NCI-H2081 treated with DMSO at 0.1 percent for 48 hours (cell line): ENCODE measurements around the gene ASAP2.

Experiments used
- DNase-seq: peaks from one replicate; lab custom pipeline; 2025; lab: John Stamatoyannopoulos, UW

ASAP2 gene

DNA sequence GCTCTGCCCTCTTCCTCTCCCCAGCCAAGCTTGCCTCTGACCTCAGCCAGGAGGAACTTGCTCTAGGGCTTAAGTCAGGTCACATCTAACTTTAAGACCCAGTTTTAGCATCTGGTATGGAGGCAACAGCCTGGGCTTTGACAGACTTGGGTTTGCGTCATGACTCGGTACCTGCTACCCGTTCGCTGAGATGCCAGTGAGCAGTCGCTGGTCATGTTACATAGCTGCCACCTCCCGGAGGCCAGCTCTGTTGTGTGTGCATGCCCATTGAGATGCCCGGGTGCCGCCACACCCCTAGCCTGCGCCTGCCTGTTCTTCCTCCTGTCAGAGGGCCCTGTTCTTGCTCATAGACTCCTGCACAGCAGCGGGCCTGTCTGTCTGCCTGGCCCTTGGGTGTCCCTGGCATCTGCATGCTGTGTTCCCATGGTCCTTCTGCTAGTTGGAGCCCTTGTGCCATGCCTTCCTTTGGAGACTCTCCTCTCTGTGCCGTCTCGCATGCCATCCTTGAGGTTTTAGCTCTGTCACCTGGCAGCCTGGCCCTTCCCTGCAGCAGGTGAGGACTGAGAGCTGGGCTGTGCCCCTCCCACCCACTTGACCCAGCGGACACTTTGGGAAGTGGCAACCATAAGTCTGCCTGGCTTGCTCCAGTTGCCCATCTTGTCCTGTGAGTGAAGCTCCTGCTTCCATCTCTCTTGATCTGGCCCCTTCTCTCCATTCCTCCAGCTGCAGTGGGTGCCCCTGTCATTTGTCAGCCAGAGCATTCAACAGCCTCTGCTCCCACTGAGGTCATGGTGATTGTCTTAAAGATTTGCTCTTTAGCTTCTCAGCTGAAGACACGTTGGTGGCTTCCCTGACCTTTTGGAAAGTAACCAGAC, 24.9 kb downstream of the ASAP2 start:
- DNase-seq = no peak

DNA sequence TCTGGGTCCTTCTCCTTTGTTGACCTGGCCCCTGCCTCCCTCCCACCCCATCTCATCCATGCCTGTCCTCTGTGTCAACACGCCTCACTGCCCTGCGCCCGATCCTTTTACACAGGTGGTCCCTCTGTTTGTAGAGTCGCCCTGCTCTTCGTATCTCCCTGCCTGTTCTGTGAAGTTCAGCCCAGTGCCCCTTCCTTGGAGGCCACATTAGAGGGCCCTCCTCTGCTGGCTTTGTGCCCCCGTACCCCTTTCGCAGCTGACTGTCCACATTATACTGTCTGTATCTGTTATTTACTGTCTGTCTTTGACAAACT, 25.5 kb downstream of the ASAP2 start:
- no peak for DNase-seq

DNA sequence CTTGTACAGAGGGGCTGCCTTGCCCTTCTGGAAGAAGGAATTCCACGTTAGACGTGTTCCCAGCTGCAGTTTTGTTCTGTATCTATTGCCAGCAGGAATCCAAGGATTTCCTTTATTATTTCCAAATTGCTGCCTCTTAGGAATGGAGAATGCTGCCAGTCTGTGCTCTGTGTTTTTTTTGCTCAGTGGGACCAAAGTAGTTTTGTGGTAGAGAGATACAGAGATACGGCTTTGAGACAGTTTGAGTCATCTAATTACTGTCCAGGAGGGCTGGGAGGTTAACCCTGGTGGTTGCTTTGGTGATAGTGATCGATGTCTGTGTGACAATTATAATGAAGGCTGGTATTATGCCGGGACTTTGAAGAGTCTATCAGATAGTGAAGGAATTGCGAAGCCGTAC, 26.3 kb downstream of the ASAP2 start:
- DNase-seq = no peak

DNA sequence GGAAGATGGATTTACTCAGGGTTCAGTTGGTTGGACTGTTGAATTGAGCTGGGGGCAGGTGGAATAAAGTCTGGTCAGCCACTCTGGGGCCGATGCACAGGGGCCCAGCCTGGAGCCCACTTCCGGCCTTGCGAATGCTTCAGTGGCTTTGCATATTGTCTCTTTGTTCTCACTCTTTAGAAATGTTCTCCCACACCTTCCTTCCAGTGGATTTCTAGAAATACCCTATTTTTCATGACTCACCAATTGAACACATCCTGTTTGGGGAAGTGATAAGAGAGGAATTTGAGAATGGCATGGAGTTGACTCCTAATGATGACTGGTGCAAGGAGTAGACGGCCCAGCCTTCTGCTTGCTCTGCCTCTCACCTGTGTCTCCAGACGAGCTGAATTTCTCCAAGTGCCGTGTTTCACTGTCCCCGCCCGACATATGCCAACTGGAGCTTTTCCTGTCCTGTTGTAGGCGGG, 28.1 kb downstream of the ASAP2 start:
- DNase-seq = no peak

DNA sequence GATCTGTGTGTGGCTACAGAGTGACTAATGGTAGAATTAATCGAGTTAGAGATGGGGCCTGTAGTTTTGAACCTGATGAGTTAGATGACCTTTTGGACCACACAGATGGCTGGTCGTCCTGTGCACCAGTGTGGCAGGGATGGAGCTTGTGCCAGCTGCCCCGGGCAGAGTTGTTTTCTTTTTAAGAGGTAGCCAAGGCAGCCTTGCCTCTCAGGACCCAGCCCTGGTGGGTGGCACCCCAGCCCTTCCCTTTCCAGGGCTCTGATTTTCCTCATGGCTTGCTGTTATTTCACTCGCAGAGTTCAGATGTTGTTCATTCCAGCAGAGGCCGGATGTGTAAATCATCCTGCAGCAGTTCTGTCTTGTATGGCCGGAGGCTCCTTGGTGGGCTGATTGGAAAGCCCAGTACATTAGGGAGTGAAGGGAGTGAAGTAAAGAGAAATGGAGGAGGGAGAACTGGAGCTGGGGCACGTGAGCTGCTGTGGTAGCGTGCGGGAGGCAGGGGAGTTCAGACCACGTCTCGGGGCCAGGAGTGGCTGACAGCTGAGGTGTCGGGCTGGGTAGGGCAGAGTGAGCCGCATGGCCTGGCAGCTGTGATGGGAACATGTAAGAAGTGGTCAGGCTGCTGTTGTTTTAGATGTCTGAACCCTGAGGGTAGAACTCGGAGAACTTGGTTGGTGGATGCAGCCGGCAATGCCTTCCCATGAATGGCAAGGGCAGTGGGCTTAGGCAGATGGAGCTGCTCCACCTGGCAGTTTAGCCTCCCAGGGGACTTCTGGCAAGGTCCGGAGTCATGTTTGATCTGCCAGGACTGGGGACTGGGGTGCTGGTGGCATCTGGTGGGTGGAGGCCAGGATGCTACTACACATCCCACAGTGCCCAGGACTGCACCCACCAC, 28.8 kb downstream of the ASAP2 start:
- no peak for DNase-seq

DNA sequence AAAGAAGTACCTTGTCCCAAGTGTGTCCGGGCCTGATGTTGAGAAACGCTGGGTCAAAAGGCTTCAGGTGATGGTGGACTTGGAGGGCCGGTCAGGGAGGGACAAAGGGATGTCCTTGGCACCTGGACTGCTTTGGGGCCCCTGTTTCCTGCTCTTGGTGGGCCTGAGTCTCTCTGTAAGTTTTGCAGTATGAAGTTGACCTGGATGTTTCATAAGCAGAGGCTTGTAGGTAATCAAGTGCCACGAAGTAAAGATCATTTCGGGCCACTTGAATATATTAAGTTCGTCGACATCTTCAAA, 29.4 kb downstream of the ASAP2 start:
- DNase-seq = no peak

DNA sequence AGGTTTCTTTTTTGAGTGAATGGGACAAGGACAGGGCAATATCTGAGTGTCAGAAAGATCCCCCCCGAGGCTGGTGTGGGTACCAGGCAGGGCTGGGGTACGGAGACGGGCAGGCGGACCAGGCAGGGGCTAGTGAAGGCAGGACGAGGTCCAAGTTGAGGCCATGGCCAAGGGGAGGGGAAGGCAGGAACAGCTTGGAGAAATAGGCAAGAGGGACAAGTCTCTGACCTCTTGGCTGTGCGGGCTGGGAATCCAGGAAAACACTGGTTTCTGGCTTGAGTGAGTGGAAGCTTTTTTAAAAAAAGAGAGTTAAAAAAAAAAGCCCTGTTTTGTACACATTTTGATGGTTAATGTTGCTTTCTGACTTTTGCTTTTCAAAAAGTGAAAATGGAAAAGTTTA, 30.3 kb downstream of the ASAP2 start:
- DNase-seq = no peak

DNA sequence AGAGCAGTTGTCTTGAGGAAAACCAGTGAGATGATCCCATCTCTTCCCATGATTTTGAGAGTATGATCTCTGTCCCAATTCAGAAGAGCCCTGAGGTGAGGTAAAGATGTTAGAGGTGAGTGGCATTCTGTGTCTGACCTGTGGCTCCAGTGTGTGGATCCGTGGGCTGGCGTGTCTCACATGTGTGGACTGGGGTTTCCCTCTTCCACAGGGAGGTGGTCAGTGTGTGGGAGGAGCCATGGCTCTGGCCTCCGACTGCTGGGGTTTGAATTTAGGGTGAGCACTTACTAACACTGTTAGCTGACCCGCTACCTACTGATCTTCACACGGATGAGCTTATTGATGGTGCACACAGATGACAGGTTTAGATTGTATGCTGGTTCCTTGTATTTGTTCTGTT, 31.2 kb downstream of the ASAP2 start:
- no peak for DNase-seq

DNA sequence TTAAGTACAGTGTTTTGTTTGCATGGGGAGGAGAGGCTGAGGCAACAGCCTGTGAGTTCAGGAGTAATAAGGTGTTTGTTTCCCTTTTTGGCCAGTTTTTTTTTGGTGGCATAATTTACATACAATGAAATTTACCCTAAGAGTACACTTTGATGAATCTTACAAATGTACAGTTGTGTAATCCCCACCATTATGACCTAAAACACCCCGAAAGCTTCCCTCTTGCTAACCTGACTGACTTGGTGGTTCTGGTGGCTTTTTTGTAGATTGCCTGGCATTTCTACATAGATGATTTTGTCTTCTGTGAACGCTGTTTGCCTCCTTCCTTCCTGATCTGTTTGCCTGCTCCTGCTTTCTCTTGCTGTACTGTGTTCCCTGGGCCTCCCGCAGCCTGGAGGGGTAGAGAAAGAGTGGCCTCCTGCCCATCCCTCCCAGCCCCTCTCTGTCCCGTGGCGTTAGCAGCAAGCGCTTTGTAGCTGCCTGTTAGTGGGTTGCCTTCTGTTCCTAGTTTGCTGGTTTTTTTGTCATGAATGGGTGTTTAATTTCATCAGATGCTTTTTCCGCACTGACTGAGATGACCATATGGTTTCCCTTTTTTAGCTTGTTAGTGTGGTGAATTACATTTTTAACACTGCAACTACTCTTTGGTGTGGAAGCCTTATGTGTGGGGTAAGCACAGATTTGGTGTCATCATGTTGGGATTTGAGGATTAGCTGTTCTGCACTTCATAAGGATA, 32.1 kb downstream of the ASAP2 start:
- no peak for DNase-seq

DNA sequence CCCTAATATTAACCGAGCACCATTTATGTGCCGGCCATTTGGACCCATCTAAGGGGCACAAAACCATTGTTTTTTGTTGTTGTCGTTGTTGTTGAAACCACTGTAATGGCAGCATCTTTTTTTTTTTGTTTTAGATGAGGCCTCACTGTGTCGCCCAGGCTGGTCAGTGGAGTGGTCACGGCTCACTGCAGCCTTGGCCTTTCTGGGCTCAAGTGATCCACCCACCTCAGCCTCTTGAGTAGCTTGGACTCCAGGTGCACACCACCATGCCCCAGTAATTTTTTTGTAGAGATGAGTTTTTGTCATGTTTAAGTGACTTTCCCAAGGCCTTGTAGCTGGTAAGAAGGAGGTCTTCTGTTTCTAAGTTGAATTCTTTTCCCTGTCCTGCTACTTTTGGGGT, 33.0 kb downstream of the ASAP2 start:
- DNase-seq = no peak

DNA sequence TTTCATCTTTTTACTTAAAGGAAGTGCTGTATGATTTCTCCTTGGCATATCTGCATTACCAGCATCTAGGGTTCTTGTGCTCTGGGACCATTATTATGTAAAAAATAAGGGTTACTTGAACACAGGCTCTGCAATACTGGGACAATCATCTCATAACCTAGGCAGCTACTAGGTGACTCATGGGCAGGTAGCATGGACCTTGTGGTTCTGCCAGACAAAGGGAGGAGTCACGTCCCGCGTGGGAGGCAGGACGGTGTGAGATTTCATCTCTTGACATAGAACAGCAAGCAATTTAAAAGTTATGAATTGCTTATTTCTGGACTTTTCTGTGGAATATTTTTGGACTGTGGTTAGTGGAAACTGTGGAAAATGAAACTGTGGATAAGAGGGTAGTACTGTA, 34.1 kb downstream of the ASAP2 start:
- DNase-seq = no peak

DNA sequence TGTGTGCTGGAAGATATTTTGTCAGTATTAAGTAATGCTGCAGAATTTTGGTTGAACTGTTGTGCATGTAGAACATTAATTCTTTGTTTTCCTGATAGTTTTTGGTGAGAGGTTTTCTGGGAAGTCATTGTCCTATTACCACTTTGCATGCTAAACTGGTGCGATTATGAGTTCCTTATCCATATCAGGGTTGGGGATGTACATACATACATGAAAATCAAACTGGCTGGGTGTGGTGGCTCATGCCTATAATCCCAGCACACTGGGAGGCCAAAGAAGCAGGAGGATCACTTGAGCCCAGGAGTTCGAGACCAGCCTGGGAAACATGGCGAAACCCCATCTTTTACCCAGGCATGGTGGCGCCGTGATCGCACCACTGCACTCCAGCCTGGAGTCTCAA, 34.6 kb downstream of the ASAP2 start:
- DNase-seq = no peak

DNA sequence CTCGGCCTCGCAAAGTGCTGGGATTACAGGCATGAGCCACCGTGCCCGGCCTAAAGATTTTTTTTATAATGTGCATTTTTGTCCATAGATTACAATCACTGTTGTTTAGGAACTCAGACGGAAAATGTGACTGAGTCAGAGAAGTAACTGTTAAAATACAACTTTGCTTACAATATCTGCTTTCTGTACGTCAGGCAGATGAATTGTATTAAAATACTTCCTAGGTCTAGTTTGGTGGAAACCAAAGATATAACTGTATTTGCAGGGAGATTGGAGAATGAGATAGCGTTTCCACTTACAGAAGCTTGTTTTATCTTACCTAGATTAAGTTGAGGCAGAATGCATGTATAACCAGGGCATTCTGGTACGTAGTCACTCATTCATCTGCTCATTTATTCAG, 36.7 kb downstream of the ASAP2 start:
- DNase-seq = no peak

DNA sequence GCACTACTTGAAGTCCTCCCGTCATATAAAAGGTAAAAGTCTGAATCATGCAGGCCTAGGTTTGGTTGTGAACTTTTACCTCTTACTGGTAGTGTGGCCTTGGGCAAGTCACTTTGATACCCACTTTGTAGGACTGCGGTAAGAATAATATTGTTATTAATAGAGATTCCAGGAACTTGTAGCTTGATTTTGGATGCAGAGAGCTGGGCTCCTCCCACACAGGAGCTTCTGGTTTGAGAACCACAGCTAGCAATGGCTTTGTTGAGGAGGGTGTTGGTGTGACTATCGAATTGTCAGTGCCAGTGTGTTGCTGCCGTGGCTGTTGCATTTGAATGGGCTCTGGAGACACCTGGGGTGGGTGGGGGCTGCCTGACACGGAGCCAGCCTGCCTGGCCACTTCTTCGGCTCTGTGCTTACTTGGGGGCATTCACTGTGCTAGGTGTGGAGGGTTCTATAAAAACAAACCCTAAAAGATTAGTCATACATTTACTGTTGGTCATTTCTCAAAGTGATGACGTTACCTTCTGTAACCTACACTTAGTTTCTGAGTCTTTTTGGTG, 38.5 kb downstream of the ASAP2 start:
- no peak for DNase-seq

DNA sequence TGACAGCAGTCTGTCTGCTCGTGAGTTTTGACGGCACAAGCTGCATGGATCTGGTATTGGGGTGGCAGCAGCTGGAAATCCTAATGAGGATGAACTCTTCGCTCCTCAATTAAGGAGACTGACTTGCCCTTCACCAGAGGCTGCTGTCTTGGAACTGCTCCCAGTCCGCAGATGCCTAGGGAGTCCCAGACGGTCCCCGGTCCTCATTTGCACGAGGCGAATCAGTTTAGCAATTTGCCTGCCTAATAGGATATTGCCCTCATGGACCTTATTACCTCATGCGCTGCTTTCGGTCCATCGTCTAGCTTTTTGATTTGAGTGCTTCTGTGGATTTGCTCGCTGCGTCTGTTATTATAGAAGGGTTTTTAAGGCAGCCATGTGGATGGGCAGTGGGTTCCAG, 40.6 kb downstream of the ASAP2 start:
- no peak for DNase-seq

DNA sequence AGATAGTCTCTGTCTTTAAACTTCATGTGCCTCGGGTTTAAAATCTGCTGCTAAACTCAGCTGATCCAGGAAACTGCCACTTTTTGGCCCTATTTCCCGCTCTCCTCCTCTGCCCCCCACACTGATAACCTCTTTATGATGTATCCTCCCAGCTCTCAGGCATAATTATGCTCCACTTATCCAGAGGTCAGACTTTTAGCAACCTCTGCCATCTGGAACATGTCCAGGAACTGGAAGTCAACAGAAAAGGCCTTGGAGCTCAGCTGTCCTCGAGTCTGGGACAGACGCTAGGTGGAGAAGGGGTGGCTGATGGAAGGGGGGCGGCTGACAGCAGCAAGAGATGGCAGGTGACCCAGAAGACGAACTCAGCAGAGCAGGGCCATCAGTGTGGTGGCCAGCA, 41.2 kb downstream of the ASAP2 start:
- no peak for DNase-seq

DNA sequence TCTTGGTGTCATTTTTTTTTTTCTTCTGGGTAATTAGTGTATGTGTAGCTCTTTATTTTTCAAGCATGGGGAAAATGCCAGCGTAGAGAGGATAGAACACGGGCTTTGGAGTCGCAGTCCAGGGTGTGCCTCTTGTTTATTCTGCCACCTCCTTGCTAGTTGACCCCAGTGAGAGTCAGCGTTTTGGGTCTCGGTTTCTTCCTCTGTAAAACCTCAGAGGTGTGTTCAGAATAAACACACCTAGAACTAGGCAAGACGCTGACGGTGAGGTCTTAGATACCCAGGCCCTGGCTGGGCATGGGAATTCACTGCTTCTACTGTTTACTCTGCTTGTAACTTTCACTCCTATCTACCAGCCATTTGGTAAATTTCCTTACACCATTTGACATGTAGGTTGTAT, 41.8 kb downstream of the ASAP2 start:
- DNase-seq = no peak

DNA sequence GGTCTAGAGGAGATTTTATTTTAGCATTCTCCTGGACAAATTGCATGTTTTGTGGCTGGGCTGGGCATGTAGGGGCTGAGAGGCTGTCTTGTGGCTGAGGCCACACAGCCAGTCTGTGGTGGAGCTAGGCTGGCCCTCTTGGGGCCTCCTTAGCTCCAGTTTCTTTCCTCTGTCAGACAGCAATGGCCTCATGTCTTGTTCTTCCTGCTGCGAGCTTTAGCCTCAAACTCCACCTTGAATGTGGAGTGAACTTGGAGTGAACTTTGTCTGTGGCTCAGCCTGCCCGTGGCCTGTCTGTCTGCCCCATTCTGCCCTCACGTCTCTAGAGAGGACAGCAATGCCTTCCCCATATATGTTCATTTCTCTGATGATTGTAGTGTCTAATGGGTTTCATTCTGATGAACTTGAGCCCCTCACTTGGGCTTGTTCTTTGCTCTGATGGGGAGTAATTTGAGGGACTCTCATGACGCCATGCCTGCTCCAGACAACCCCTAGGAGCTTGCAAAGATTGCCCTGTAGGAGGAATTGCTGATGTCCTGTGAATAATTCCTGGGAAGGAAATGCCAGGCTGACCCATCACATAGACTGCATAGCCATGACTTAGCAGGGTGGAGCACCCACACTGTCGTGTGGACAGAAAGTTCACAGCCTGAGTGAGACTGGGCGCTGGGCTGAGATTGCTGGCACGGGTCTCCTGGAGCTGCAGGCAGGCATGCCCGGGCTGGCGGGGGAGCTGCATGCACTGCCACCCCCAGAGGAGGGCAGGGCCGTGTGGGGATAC, 42.6 kb downstream of the ASAP2 start:
- no peak for DNase-seq

DNA sequence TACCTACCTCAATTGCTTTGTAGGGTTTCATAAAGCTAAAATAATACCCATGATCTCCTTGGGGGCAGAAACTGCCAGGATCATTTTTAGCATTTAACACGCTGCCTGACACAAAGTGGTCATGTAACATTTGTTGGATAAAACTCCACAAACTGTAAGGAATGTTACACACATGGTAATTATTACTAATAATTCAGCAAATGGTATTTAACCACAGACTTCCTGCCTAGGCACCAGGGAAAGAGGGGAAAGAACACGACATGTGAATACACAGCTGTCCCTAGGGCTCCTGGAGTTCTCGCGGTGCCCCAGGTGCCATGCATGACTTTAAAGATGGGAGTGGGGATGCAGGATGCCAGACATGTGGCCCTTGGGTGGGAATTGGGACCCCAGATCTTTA, 43.5 kb downstream of the ASAP2 start:
- DNase-seq = no peak

DNA sequence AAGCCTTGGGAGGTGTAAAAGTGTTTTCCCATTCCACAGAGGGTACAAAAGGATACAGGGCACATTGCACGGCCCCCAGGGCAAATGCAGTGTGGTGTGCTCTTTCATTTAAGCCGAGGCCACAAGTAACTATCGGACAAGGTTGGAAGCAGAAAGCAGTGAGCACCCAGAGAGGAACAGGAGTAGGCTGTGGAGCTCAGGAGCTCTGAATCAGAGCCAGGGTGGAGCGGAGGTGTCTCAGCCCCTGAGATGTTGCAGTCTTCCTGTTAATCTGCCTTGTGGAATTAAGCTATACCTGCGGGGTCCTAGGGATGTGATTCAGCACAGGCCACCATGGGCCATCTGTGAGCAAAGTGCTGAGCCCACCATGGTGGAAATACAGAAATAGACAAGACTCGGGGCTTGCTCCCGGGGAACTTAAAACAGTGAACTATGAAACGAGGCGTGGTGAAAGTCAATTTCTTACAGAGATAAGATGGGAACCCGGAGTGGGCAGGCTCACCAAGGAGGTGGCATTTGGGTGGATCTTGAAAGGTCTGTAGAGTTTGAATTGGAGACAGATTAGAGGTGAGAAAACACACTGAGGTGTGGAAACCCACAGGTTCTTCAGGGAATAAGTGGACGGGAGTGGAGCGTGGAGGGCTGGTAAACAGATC, 44.0 kb downstream of the ASAP2 start:
- no peak for DNase-seq
